Measurements from ENCODE around the gene PFKP. TPM values are rescaled to one million over a fixed set of nuclear protein-coding genes. Genes with fewer than 3 reads are reported as not detected.

PFKP gene
- total and polyA plus RNA-seq, 4 donors: 15.1 to 49.8 (median 31.8) TPM

DNA sequence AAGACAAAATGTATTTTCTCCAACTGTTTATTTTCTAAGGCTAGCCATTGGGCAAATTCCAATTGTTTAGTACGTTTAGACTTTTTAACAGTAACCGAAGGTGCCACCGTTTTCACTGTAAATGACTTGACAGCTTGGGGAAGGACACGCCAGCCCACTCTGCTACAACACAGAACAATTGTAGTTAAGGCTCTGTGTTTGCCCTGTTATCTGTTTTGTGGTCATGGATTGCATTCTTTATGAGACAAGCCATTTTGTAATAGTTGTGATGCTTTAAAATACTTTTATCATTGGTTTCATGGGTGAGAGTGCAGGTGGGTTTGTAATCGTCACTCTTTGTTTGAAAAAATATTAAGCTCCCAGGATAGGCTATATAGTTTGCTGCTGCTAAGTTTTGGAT is 111.8 kb downstream of the PFKP start:
- Histone ChIP-seq H3K4me3 (no peak overlapping the region), H3K27me3 (ENCODE audit: control insufficient read depth in 3 of 3, insufficient read depth in 3 of 3, low read length in 2 of 3) (no peaks in the 10 kb centered on the region), H3K4me1 (ENCODE audit: control insufficient read depth in 5 of 5, insufficient read depth in 5 of 5, low read length in 5 of 5) (no peaks in the 10 kb centered on the region), H3K9me3 (ENCODE audit: control insufficient read depth in 4 of 4, insufficient read depth in 3 of 4, low read length in 3 of 4) (no peaks in the 10 kb centered on the region), H3K27ac (ENCODE audit: low read depth in 1 of 2, low read length in 1 of 2) (no peak overlapping the region), H3K36me3 (ENCODE audit: control insufficient read depth in 4 of 4, insufficient read depth in 4 of 4, low read length in 4 of 4) (no peaks in the 10 kb centered on the region), H3K9ac (ENCODE audit: insufficient read depth in 1 of 2, low read length in 2 of 2) (no peak overlapping the region)
- DNase-seq: no peak
- no peak for ATAC-seq (ENCODE audit: insufficient read depth, low FRiP score)
- 85 to 95% methylated on average over 5 of the region's 5 CpGs for WGBS, 2 donors
- TF ChIP-seq, protein P1, sequence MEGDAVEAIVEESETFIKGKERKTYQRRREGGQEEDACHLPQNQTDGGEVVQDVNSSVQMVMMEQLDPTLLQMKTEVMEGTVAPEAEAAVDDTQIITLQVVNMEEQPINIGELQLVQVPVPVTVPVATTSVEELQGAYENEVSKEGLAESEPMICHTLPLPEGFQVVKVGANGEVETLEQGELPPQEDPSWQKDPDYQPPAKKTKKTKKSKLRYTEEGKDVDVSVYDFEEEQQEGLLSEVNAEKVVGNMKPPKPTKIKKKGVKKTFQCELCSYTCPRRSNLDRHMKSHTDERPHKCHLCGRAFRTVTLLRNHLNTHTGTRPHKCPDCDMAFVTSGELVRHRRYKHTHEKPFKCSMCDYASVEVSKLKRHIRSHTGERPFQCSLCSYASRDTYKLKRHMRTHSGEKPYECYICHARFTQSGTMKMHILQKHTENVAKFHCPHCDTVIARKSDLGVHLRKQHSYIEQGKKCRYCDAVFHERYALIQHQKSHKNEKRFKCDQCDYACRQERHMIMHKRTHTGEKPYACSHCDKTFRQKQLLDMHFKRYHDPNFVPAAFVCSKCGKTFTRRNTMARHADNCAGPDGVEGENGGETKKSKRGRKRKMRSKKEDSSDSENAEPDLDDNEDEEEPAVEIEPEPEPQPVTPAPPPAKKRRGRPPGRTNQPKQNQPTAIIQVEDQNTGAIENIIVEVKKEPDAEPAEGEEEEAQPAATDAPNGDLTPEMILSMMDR (IDR thresholded peaks at IDR 0.05; ENCODE audit: control extremely low read depth, extremely low read depth): no peak

DNA sequence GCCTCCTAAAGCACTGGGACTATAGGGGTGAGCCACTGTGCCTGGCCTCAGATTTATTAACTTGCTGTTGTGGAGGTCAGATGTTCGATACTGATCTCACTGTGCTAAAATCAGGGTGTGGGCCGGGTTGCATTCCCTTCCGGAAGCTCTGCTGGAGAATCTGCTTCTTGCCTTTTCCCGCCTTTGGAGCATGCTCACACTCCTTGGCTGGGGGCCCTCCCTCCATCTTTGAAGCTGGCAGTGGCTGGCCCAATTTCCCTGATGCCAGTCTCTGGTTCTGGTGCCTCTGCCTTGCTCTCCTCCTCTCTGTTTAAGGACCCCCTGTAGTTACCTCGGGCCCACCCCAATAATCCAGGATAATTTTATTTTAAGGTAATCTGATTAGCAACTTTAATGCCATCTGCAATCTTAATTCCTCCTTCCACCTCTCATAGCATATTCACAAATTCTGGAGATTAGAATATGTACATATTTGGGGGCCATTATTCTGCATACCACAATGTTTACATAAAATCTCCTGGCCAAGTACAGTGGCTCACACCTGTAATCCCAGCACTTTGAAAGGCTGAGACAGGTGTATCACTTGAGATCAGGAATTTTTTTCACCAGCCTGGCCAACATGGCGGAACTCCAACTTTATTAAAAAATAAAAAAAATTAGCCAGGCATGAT is 113.1 kb downstream of the PFKP start:
- 90% methylated on average over 6 of the region's 6 CpGs for WGBS, 2 donors
- ATAC-seq (ENCODE audit: insufficient read depth, low FRiP score) (no peak), DNase-seq (no peak)
- Histone ChIP-seq H3K4me3 (no peak overlapping the region), H3K9me3 (ENCODE audit: control insufficient read depth in 4 of 4, insufficient read depth in 3 of 4, low read length in 3 of 4) (no peaks in the 10 kb centered on the region), H3K36me3 (ENCODE audit: control insufficient read depth in 4 of 4, insufficient read depth in 4 of 4, low read length in 4 of 4) (no peaks in the 10 kb centered on the region), H3K9ac (ENCODE audit: insufficient read depth in 1 of 2, low read length in 2 of 2) (no peak overlapping the region), H3K27ac (ENCODE audit: low read depth in 1 of 2, low read length in 1 of 2) (no peak overlapping the region), H3K27me3 (ENCODE audit: control insufficient read depth in 3 of 3, insufficient read depth in 3 of 3, low read length in 2 of 3) (no peaks in the 10 kb centered on the region), H3K4me1 (ENCODE audit: control insufficient read depth in 5 of 5, insufficient read depth in 5 of 5, low read length in 5 of 5) (no peaks in the 10 kb centered on the region)
- TF ChIP-seq, protein P1 (IDR thresholded peaks at IDR 0.05; ENCODE audit: control extremely low read depth, extremely low read depth): no peak

DNA sequence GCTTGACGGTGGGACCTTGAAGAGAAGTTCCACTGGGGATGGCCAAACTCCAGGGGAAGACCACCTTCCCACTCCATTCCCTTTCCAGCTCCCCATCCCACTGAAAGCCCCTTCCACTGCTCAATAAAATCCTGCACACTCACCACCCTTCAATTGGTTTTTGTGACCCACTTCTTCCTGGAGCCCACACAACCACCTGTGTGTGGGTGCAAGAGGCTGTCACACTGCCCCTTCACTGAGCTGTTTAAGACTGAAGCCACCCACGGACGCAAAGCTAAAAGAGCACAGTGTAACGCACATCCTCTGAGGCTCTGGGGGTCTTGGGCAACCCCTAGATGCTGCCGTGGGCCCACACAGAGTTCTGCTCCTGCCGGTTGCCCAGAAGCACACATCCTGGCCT is 118.0 kb downstream of the PFKP start:
- WGBS, 2 donors: 92 to 94% methylated on average over 6 of the region's 6 CpGs
- Histone ChIP-seq H3K27ac (ENCODE audit: low read depth in 1 of 2, low read length in 1 of 2) (no peak overlapping the region), H3K4me1 (ENCODE audit: control insufficient read depth in 5 of 5, insufficient read depth in 5 of 5, low read length in 5 of 5) (no peaks in the 10 kb centered on the region), H3K9me3 (ENCODE audit: control insufficient read depth in 4 of 4, insufficient read depth in 3 of 4, low read length in 3 of 4) (no peaks in the 10 kb centered on the region), H3K4me3 (no peak overlapping the region), H3K9ac (ENCODE audit: insufficient read depth in 1 of 2, low read length in 2 of 2) (no peak overlapping the region), H3K36me3 (ENCODE audit: control insufficient read depth in 4 of 4, insufficient read depth in 4 of 4, low read length in 4 of 4) (no peaks in the 10 kb centered on the region), H3K27me3 (ENCODE audit: control insufficient read depth in 3 of 3, insufficient read depth in 3 of 3, low read length in 2 of 3) (no peaks in the 10 kb centered on the region)
- DNase-seq (no peak), ATAC-seq (ENCODE audit: insufficient read depth, low FRiP score) (no peak)
- TF ChIP-seq, protein P1 (IDR thresholded peaks at IDR 0.05; ENCODE audit: control extremely low read depth, extremely low read depth): no peak

DNA sequence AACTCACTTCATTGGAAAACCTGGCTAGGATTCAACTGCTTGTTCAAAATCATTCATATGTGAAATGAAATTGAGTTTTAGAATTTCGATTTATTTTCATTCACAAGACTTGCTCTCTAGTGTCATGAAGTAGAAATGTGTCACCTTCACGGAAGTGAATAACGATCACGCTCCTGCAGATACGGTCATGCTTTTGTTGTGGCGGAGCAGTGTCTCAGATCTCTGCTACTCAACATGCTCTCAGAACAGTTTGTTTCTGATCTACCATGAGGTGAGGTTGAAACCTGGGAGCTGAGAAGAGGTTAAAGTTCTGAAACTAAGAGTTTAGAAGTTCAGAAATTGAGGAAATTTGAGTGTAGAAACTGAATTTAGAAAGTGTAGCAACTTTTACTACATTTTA is 119.0 kb downstream of the PFKP start:
- Histone ChIP-seq H3K4me1 (ENCODE audit: control insufficient read depth in 5 of 5, insufficient read depth in 5 of 5, low read length in 5 of 5) (no peaks in the 10 kb centered on the region), H3K27ac (ENCODE audit: low read depth in 1 of 2, low read length in 1 of 2) (no peak overlapping the region), H3K9me3 (ENCODE audit: control insufficient read depth in 4 of 4, insufficient read depth in 3 of 4, low read length in 3 of 4) (no peaks in the 10 kb centered on the region), H3K4me3 (no peak overlapping the region), H3K27me3 (ENCODE audit: control insufficient read depth in 3 of 3, insufficient read depth in 3 of 3, low read length in 2 of 3) (no peaks in the 10 kb centered on the region), H3K9ac (ENCODE audit: insufficient read depth in 1 of 2, low read length in 2 of 2) (no peak overlapping the region), H3K36me3 (ENCODE audit: control insufficient read depth in 4 of 4, insufficient read depth in 4 of 4, low read length in 4 of 4) (no peaks in the 10 kb centered on the region)
- no peak for DNase-seq
- 91 to 95% methylated on average over 6 of the region's 6 CpGs for WGBS, 2 donors
- TF ChIP-seq, protein P1 (IDR thresholded peaks at IDR 0.05; ENCODE audit: control extremely low read depth, extremely low read depth): no peak
- no peak for ATAC-seq (ENCODE audit: insufficient read depth, low FRiP score)

Measured in lung (tissue), 12 donors.